ENCODE results near the gene HECTD3. TPM values are rescaled to one million over a fixed set of nuclear protein-coding genes. Genes with fewer than 3 reads are reported as not detected.

Gene HECTD3
- total and polyA plus RNA-seq, 3 donors from 2014 or later, result 30.9 to 63.4 (median 42.6) TPM

DNA sequence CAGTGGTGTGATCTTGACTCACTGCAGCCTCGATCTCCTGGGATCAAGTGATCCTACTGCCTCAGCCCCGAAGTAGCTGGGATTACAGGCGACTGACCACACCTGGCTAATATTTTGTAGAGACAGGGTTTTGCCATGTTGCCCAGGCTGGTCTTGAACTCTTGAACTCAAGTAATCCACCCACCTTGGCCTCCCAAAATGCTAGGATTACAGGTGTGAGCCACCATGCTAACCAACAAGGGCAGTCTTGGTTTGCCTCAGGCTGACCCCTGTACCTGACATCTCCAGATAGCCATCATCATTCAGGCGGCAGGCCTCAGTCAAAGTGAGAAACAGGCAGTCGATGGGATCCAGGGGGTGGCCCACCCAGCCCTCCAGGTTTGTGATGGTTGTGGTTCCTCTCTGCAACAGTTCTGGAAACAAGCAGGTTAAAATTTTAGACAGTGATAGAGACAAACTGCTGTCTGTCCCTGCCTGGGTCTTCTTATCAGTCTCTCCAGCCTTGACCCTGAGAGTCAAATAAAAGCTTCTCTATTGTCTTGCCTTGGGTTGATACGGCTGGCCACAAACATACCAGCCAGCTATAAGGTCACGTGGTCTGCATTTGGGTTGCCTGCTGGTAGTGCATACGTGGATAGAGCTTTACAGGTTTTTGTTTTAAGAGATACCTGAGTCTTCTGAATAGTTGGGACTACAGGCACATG, 27.7 kb upstream of the HECTD3 start:
- Histone ChIP-seq H3K27ac (peak overlapping the region in 1 of 2 donors; percentile 19), H3K36me3 (ENCODE audit: low read depth, missing control alignments) (no peaks in the 10 kb centered on the region), H3K9me3 (no peaks in the 10 kb centered on the region), H3K4me1 (no peaks in the 10 kb centered on the region), H3K27me3 (no peaks in the 10 kb centered on the region), H3K4me3 (no peak overlapping the region)
- TF ChIP-seq, protein P1, sequence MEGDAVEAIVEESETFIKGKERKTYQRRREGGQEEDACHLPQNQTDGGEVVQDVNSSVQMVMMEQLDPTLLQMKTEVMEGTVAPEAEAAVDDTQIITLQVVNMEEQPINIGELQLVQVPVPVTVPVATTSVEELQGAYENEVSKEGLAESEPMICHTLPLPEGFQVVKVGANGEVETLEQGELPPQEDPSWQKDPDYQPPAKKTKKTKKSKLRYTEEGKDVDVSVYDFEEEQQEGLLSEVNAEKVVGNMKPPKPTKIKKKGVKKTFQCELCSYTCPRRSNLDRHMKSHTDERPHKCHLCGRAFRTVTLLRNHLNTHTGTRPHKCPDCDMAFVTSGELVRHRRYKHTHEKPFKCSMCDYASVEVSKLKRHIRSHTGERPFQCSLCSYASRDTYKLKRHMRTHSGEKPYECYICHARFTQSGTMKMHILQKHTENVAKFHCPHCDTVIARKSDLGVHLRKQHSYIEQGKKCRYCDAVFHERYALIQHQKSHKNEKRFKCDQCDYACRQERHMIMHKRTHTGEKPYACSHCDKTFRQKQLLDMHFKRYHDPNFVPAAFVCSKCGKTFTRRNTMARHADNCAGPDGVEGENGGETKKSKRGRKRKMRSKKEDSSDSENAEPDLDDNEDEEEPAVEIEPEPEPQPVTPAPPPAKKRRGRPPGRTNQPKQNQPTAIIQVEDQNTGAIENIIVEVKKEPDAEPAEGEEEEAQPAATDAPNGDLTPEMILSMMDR (IDR thresholded peaks at IDR 0.05), result no peak
- no peak for TF ChIP-seq POLR2A (IDR thresholded peaks at IDR 0.05)
- intact Hi-C loops (cut with DNase I; ENCODE audit: low total_unique reads), result no loop called here
- WGBS, 2 donors, result 76 to 88% methylated on average over 6 to 8 of the region's 8 CpGs
- DNase-seq, result peak; percentile 76

DNA sequence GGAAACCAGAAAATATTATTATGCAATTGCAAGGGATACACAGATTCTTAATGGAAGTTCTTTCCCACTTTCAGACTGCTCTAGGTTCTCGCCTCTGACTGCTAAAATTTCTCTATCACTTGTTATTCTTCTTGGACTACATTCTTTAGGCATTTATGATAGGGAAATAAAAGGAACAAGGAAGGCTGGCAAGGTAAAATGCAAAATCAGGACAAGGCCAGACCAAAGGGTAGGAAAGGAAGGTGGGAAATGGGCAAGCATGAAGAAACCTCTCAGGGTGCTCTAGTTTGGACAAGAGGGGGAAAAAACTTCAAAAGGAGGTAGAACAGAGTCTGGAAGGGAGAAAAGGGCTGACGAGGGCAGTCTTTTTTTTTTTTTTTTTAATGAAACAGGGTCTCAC, 27.1 kb upstream of the HECTD3 start:
- H3K36me3 ChIP-seq (ENCODE audit: low read depth, missing control alignments), result no peaks in the 10 kb centered on the region
- no peak overlapping the region for H3K27ac ChIP-seq
- no peaks in the 10 kb centered on the region for H3K27me3 ChIP-seq
- no peak for TF ChIP-seq POLR2A (IDR thresholded peaks at IDR 0.05)
- TF ChIP-seq, protein P1 (IDR thresholded peaks at IDR 0.05), result no peak
- DNase-seq, result no peak
- 72 to 73% methylated on average over 2 of the region's 2 CpGs for WGBS, 2 donors
- intact Hi-C loops (cut with DNase I; ENCODE audit: low total_unique reads), result no loop called here
- no peak overlapping the region for H3K4me3 ChIP-seq
- no peaks in the 10 kb centered on the region for H3K4me1 ChIP-seq
- no peaks in the 10 kb centered on the region for H3K9me3 ChIP-seq

DNA sequence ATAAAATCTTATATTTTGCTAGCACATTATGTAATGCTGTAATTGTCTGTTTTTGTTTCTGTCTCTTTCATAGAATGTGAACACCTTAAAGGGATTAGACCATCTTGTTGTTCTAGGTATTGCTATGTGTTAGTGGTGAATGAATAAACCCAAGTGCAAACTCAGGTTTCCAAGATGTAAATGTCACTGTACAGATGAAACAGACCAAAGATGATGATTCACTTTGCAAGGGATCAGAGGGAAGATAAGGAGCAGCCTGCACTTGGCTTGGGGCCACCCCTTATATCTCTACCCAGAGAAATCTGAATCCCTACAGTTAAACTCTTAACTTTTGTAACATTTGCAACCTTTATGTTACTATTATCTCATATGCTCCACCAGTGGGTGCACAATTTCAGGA, 26.3 kb upstream of the HECTD3 start:
- TF ChIP-seq POLR2A (IDR thresholded peaks at IDR 0.05), result no peak
- TF ChIP-seq, protein P1 (IDR thresholded peaks at IDR 0.05), result no peak
- intact Hi-C loops (cut with DNase I; ENCODE audit: low total_unique reads), result no loop called here
- Histone ChIP-seq H3K4me3 (no peak overlapping the region), H3K9me3 (no peaks in the 10 kb centered on the region), H3K36me3 (ENCODE audit: low read depth, missing control alignments) (no peaks in the 10 kb centered on the region), H3K27ac (no peak overlapping the region), H3K27me3 (no peaks in the 10 kb centered on the region), H3K4me1 (peaks cover 6% of the 10 kb centered on the region)
- peak; percentile 67 for DNase-seq

- Histone ChIP-seq H3K4me1 (peaks cover 6% of the 10 kb centered on the region), H3K4me3 (no peak overlapping the region), H3K9me3 (no peaks in the 10 kb centered on the region), H3K36me3 (ENCODE audit: low read depth, missing control alignments) (no peaks in the 10 kb centered on the region), H3K27me3 (no peaks in the 10 kb centered on the region), H3K27ac (no peak overlapping the region)
- TF ChIP-seq, protein P1 (IDR thresholded peaks at IDR 0.05), result no peak
- no peak for TF ChIP-seq POLR2A (IDR thresholded peaks at IDR 0.05)
- intact Hi-C loops (cut with DNase I; ENCODE audit: low total_unique reads), result no loop called here
- no peak for DNase-seq
- WGBS, 2 donors, result 72 to 73% methylated on average over 7 of the region's 7 CpGs
Observed at GRCh38 chr1:45035631-45036301, 24.6 kb upstream of the HECTD3 start.

Measured in testis (tissue), 3 donors.